Measurements from ENCODE around the gene KCNK5. TPM values are rescaled to one million over a fixed set of nuclear protein-coding genes. Genes with fewer than 3 reads are reported as not detected.

Gene KCNK5
- total RNA-seq, 2 donors from 2014 or later: 16.9 to 31.0 TPM

DNA sequence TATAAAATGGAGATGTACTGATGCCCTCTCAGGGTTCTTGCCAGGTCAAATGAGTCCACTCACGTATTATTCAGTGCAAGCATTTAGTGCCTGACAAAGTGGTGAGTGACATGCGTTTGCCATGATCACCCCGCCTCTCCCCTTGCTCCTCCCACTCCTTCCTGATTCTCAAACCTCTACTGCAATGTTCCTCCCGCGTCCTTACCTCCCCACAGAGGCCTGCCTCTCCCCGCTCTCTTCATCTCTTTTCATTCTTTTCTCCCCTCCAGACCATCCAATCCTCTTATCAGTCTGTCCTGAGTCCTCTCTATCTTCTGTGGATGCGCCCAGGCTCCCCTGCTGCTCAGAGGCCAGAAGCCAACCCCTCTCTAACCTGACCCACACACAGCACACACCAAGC is 40.7 kb downstream of the KCNK5 start:
- intact Hi-C loops (cut with DNase I): no loop called here
- Histone ChIP-seq H3K4me1 (peaks cover 30% of the 10 kb centered on the region), H3K4me3 (no peak overlapping the region), H3K27ac (no peak overlapping the region), H3K27me3 (no peaks in the 10 kb centered on the region), H3K36me3 (replicated peaks in 1 of 2; ENCODE audit: insufficient read depth in 1 of 2, low read depth in 2 of 2) (peaks cover 0 to 14% of the 10 kb centered on the region in 2 donors), H3K9me3 (no peaks in the 10 kb centered on the region)
- WGBS, 2 donors: 82 to 91% methylated on average over 7 of the region's 7 CpGs
- ATAC-seq (no peak), DNase-seq (no peak)
- TF ChIP-seq, protein P1, sequence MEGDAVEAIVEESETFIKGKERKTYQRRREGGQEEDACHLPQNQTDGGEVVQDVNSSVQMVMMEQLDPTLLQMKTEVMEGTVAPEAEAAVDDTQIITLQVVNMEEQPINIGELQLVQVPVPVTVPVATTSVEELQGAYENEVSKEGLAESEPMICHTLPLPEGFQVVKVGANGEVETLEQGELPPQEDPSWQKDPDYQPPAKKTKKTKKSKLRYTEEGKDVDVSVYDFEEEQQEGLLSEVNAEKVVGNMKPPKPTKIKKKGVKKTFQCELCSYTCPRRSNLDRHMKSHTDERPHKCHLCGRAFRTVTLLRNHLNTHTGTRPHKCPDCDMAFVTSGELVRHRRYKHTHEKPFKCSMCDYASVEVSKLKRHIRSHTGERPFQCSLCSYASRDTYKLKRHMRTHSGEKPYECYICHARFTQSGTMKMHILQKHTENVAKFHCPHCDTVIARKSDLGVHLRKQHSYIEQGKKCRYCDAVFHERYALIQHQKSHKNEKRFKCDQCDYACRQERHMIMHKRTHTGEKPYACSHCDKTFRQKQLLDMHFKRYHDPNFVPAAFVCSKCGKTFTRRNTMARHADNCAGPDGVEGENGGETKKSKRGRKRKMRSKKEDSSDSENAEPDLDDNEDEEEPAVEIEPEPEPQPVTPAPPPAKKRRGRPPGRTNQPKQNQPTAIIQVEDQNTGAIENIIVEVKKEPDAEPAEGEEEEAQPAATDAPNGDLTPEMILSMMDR (IDR thresholded peaks at IDR 0.05): no peak
- no peak for TF ChIP-seq POLR2A (IDR thresholded peaks at IDR 0.05)

GRCh38 chr6:39188098-39188450 is 41.2 kb downstream of the KCNK5 start:
- Histone ChIP-seq H3K27me3 (no peaks in the 10 kb centered on the region), H3K36me3 (replicated peaks in 1 of 2; ENCODE audit: insufficient read depth in 1 of 2, low read depth in 2 of 2) (peaks cover 0 to 14% of the 10 kb centered on the region in 2 donors), H3K27ac (no peak overlapping the region), H3K4me1 (peaks cover 25% of the 10 kb centered on the region), H3K9me3 (no peaks in the 10 kb centered on the region), H3K4me3 (no peak overlapping the region)
- 90 to 94% methylated on average over 4 of the region's 4 CpGs for WGBS, 2 donors
- TF ChIP-seq POLR2A (IDR thresholded peaks at IDR 0.05): no peak
- TF ChIP-seq, protein P1 (IDR thresholded peaks at IDR 0.05): no peak
- ATAC-seq: no peak
- intact Hi-C loops (cut with DNase I): no loop called here
- no peak for DNase-seq

DNA sequence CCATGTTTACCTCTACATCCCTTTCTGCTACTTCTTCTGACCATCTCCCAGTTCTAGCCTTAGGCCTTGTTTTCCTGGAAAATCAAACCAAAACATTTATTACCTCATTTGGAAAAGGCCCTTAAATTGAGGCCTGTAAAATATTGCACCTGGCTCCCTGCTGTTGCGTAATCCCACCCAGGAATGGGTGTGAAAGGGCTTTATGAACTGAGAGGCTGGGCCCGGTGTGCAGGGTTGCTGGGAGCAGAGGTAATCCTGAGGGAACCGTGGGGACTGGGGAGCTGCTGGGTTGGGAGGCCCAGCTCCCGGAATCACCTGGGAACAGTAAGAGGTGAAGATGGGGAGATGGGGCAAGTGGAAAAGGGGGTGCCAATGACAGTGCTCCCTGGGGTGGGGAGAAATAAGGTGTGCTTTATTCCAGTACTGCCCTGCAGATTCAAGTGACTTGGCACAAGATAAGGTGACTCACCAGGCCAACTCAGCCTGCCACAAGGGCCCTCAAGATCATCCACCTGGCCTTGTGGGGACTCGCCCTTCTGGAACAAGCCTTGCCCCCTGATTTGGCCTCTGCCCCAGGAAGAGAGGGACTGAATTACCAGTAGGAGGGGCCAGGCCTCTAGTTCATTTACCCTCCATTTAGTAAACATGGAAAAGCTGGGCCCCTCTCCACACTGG is 44.2 kb downstream of the KCNK5 start:
- DNase-seq: peak in 2 of 4 donors; percentile 31 to 78
- no peak for ATAC-seq
- H3K4me1 ChIP-seq: peaks cover 17% of the 10 kb centered on the region

GRCh38 chr6:39182604-39183003 is 46.7 kb downstream of the KCNK5 start:
- no peaks in the 10 kb centered on the region for H3K27me3 ChIP-seq
- ATAC-seq (no peak), DNase-seq (peak in 1 of 4 donors; percentile 25)
- no peak overlapping the region for H3K4me3 ChIP-seq
- no peak overlapping the region for H3K27ac ChIP-seq
- H3K9me3 ChIP-seq: no peaks in the 10 kb centered on the region
- TF ChIP-seq, protein P1 (IDR thresholded peaks at IDR 0.05): no peak
- no peak for TF ChIP-seq POLR2A (IDR thresholded peaks at IDR 0.05)
- no peaks in the 10 kb centered on the region for H3K36me3 ChIP-seq (replicated peaks in 1 of 2; ENCODE audit: insufficient read depth in 1 of 2, low read depth in 2 of 2)
- intact Hi-C loops (cut with DNase I): no loop called here
- 44 to 60% methylated on average over 3 of the region's 3 CpGs for WGBS, 2 donors
- peaks cover 11% of the 10 kb centered on the region for H3K4me1 ChIP-seq

More for the DNA sequence above, 44.2 kb downstream of the KCNK5 start:
- no peaks in the 10 kb centered on the region for H3K27me3 ChIP-seq
- H3K27ac ChIP-seq: peak overlapping the region; percentile 1 to 58 (median 48)
- intact Hi-C loops (cut with DNase I): no loop called here
- 74 to 82% methylated on average over 5 of the region's 5 CpGs for WGBS, 2 donors
- no peaks in the 10 kb centered on the region for H3K9me3 ChIP-seq
- H3K36me3 ChIP-seq (replicated peaks in 1 of 2; ENCODE audit: insufficient read depth in 1 of 2, low read depth in 2 of 2): peaks cover 0 to 5% of the 10 kb centered on the region in 2 donors
- no peak overlapping the region for H3K4me3 ChIP-seq
- no peak for TF ChIP-seq POLR2A (IDR thresholded peaks at IDR 0.05)
- TF ChIP-seq, protein P1 (IDR thresholded peaks at IDR 0.05): no peak

- Histone ChIP-seq H3K9me3 (no peaks in the 10 kb centered on the region), H3K27ac (no peak overlapping the region), H3K4me1 (peaks cover 11% of the 10 kb centered on the region), H3K27me3 (no peaks in the 10 kb centered on the region), H3K36me3 (replicated peaks in 1 of 2; ENCODE audit: insufficient read depth in 1 of 2, low read depth in 2 of 2) (no peaks in the 10 kb centered on the region), H3K4me3 (no peak overlapping the region)
- DNase-seq (no peak), ATAC-seq (no peak)
- TF ChIP-seq, protein P1 (IDR thresholded peaks at IDR 0.05): no peak
- no peak for TF ChIP-seq POLR2A (IDR thresholded peaks at IDR 0.05)
- intact Hi-C loops (cut with DNase I): no loop called here
- 92 to 93% methylated on average over 3 to 4 of the region's 4 CpGs for WGBS, 2 donors
These were observed 47.4 kb downstream of the KCNK5 start for GRCh38 chr6:39181826-39182225.
